Colonic mucosa (tissue), 4 donors: ENCODE results near the gene CHST5. TPM values are rescaled to one million over a fixed set of nuclear protein-coding genes. Genes with fewer than 3 reads are reported as not detected.

Source experiments
- DNase-seq: peaks from one replicate; pipeline ENCODE4 v3.0.0-alpha.2; 2020
- H3K27ac ChIP-seq: fragments of 200-600 bp; one replicate; pipeline ENCODE4 v1.8.0; 2021
- H3K27me3 ChIP-seq: fragments of 200-600 bp; one replicate; pipeline ENCODE4 v1.8.0; 2021
- H3K36me3 ChIP-seq: fragments of 200-600 bp; one replicate; pipeline ENCODE4 v1.8.0; 2021
- H3K4me1 ChIP-seq: fragments of 200-600 bp; one replicate; pipeline ENCODE4 v1.8.0; 2021; ENCODE audit warnings: mild to moderate bottlenecking
- H3K4me3 ChIP-seq: fragments of 200-600 bp; one replicate; pipeline ENCODE4 v1.8.0; 2021
- H3K9ac ChIP-seq, 2 donors: one replicate each; pipeline ENCODE4 v1.7.0; 2013; ENCODE audit warnings: control low read depth in 2 of 2, low read depth in 2 of 2, low read length in 2 of 2
- H3K9me3 ChIP-seq: fragments of 200-600 bp; one replicate; pipeline ENCODE4 v1.8.0; 2021
- intact Hi-C: fragments of 100-400 bp; cut with DNase I; formaldehyde crosslinking; loops from one replicate; pipeline ENCODE4 v1.14.1; 2022
- total RNA-seq, 2 donors: library from RNA; stranded (reverse); fragmentation: NEBNext Ultra II Directional in 1 of 2; extraction: Animal tissue kit (Norgen Biotek cat#: 25700) in 1 of 2; gene quantifications; one replicate each; pipeline ENCODE4 v1.2.1, GENCODE V29; 2021
- TF ChIP-seq, protein P1 (sequence below): fragments of 200-600 bp; IDR thresholded peaks from one replicate; pipeline ENCODE4 v1.8.0; 2022; ENCODE audit warnings: antibody characterized with exemption, mild to moderate bottlenecking
- donor health status: healthy.
- donor health status: DM: no; HTN: no; CAD: no.
- donor health status: DM: no; HTN: no; CAD: no.

The CHST5 gene
- total RNA-seq, 2 donors from 2014 or later, result 107 to 142 TPM

- DNase-seq, result peak; percentile 48
- Histone ChIP-seq H3K27me3 (no peaks in the 10 kb centered on the region), H3K4me3 (no peak overlapping the region), H3K4me1 (no peaks in the 10 kb centered on the region), H3K9ac (peak overlapping the region in 1 of 2 donors; percentile 14), H3K9me3 (no peaks in the 10 kb centered on the region), H3K27ac (peak overlapping the region; percentile 65), H3K36me3 (no peaks in the 10 kb centered on the region)
- intact Hi-C loops, result no loop called here
- TF ChIP-seq, protein P1, sequence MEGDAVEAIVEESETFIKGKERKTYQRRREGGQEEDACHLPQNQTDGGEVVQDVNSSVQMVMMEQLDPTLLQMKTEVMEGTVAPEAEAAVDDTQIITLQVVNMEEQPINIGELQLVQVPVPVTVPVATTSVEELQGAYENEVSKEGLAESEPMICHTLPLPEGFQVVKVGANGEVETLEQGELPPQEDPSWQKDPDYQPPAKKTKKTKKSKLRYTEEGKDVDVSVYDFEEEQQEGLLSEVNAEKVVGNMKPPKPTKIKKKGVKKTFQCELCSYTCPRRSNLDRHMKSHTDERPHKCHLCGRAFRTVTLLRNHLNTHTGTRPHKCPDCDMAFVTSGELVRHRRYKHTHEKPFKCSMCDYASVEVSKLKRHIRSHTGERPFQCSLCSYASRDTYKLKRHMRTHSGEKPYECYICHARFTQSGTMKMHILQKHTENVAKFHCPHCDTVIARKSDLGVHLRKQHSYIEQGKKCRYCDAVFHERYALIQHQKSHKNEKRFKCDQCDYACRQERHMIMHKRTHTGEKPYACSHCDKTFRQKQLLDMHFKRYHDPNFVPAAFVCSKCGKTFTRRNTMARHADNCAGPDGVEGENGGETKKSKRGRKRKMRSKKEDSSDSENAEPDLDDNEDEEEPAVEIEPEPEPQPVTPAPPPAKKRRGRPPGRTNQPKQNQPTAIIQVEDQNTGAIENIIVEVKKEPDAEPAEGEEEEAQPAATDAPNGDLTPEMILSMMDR, result no peak
Measured at GRCh38 chr16:75537776-75538175, 1.9 kb upstream of the CHST5 start.

DNA sequence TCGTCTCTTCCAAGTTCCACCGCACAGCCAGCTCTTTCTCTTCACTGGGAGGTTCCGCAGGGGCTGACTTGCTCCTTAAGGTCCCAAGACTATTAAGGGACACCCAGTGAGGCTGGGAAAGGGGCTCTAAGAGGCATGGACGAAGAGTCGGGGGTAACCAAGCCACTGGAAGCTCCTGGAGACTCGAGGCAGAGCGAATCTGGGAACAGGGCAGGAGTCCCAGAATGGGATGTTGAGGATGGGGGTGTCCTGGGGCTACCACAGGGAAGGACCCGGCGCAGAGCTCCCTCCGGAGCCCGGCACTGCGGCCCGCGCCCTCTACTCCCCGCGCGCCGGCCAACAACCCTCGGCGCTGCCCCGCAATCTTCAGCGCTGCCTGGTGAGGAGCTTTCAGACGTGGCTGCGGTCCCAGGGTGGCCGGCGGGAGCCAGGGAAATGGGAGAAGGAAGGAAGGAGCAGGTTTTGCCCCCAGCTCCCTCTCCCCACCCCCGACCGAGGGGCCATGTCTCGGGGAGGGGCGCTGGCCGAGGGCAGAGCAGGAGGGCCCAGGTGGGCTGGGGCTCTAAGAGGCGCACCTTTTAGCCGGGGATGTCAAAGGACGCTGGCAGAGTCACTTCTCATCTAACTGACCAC is 581 bp downstream of the CHST5 start:
- Histone ChIP-seq H3K27ac (peak overlapping the region; percentile 65), H3K27me3 (no peaks in the 10 kb centered on the region), H3K4me3 (peak overlapping the region; percentile 44), H3K4me1 (no peaks in the 10 kb centered on the region), H3K9me3 (no peaks in the 10 kb centered on the region), H3K9ac (peak overlapping the region; percentile 24 to 87), H3K36me3 (no peaks in the 10 kb centered on the region)
- DNase-seq, result no peak
- intact Hi-C loops, result no loop called here
- TF ChIP-seq, protein P1, result no peak

- H3K36me3 ChIP-seq, result no peaks in the 10 kb centered on the region
- H3K9ac ChIP-seq, result peak overlapping the region in 1 of 2 donors; percentile 87
- no peaks in the 10 kb centered on the region for H3K9me3 ChIP-seq
- H3K27ac ChIP-seq, result peak overlapping the region; percentile 65
- no peak for DNase-seq
- no peaks in the 10 kb centered on the region for H3K27me3 ChIP-seq
- H3K4me3 ChIP-seq, result peak overlapping the region; percentile 44
- no peaks in the 10 kb centered on the region for H3K4me1 ChIP-seq
- intact Hi-C loops, result no loop called here
- TF ChIP-seq, protein P1, result no peak
Measured at GRCh38 chr16:75534560-75535205, 1.2 kb downstream of the CHST5 start.

DNA sequence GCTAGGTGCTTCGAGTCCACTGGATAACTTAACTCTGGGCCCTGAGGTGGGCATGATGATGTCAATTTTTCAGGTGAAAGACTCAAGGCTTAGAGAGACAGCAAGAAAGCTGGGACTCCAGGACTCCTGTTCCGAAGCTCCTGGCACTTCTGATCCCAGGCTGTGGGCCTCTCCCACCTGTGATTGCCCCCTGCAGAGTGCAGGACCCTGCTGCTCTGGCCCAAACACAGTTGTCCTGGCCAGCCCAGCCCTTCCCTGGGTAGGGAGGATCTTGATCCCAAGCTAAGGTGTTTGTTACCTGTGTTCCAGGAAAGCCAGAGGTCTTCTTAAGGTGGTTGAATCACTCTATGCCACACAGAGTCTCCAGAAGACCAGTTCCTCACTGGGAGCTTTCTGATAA is 3.1 kb downstream of the CHST5 start:
- TF ChIP-seq, protein P1, result no peak
- Histone ChIP-seq H3K4me1 (no peaks in the 10 kb centered on the region), H3K4me3 (no peak overlapping the region), H3K36me3 (no peaks in the 10 kb centered on the region), H3K9me3 (no peaks in the 10 kb centered on the region), H3K27me3 (no peaks in the 10 kb centered on the region), H3K9ac (peak overlapping the region in 1 of 2 donors; percentile 32), H3K27ac (no peak overlapping the region)
- intact Hi-C loops, result no loop called here
- no peak for DNase-seq

DNA sequence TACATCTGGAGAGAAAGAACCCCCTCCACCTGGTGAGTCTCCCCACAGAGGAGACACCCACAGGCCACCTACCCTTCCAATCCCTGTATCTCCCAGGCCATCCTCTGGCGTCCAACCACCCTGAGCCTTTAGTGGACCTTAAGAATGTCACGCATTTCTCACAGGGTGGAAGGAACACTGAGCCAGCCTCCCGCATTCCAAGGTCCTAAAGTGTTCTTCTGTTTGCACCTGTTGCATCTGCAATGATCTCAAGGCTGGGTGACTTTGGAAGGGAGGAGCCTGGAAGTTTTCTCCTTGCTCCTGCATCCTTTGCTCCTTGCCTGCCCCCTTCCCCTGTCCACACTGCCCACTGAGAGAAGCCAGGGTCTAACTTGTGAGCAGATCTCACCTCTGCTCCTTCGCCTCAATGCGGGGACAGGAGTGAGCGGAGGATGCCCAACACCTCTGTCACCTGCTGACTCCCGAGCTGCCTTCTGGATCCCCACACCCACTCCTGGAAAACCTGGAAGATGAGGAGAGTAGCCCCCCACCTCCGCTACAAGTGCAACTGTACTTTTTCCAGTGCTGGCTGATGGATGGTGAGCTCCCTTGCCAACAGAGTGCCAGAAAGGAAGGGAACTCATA is 3.7 kb downstream of the CHST5 start:
- Histone ChIP-seq H3K4me3 (no peak overlapping the region), H3K27me3 (no peaks in the 10 kb centered on the region), H3K27ac (no peak overlapping the region), H3K4me1 (no peaks in the 10 kb centered on the region), H3K36me3 (no peaks in the 10 kb centered on the region), H3K9me3 (no peaks in the 10 kb centered on the region), H3K9ac (no peak overlapping the region)
- TF ChIP-seq, protein P1, result no peak
- intact Hi-C loops, result no loop called here
- DNase-seq, result no peak
